ENCODE measurements around the gene ZKSCAN7.
"Not testable (repeated sequence)": the region's sequence is repeated elsewhere in the genome, so short reads cannot be mapped to it uniquely, and the experiment has no call there.

ZKSCAN7 gene

DNA sequence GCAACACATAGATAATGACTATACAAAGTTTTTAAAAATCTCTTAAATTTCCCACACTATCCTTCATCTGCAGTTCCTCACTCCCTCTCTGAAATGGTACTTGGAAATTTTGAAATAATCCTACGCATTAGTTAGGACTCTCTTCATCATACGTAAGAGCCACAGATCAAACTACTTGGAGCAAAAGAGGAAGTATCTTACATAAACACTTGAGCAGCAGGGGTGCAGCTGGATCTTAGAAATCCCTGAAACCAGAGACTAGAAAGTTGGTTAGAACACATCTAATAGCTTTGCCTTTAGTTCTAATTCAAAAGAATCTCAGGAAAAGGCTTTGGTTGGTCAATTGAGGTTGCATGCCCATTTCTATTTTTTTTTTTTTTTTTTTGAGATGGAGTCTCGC lies 38.8 kb upstream of the ZKSCAN7 start:
- H3K4me1 ChIP-seq (ENCODE audit: insufficient read depth, insufficient read length), result peaks cover 5% of the 10 kb centered on the region
- H3K9me3 ChIP-seq (ENCODE audit: insufficient read depth, low read length), result no peaks in the 10 kb centered on the region
- no peak overlapping the region for H3K4me3 ChIP-seq (ENCODE audit: insufficient read length, low read depth)
- H3K9ac ChIP-seq (ENCODE audit: insufficient read length, low read depth), result no peak overlapping the region
- DNase-seq (ENCODE audit: low read depth, low spot score), result no peak
- H3K36me3 ChIP-seq (ENCODE audit: insufficient read depth, insufficient read length, low read length), result no peaks in the 10 kb centered on the region
- TF ChIP-seq SUZ12 (IDR thresholded peaks at IDR 0.05; ENCODE audit: extremely low read depth, insufficient read depth, insufficient read length) (no peak), ZNF274 (IDR thresholded peaks at IDR 0.05; ENCODE audit: low read depth, low read length) (no peak), YY1 (IDR thresholded peaks at IDR 0.05; ENCODE audit: insufficient read depth, insufficient read length) (no peak)
- H3K27me3 ChIP-seq (ENCODE audit: insufficient read depth, insufficient read length), result no peaks in the 10 kb centered on the region

DNA sequence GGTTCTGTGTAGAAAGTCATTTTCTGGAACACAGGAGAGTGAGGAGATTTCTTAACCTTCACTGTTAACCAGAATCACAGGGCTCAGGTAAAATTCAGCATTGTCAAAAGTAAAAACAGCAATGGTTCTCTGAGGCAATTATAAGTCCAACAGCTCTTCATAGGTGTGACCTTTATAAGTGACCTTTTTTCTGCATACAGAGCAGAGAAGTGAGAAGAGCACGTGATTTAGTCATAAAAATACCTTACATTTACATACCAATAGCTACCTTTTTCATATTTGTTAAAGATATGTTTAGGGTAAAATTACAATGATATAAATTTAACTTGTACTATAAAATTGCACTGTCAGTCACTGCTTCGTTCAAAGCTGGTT lies 36.2 kb upstream of the ZKSCAN7 start:
- Histone ChIP-seq H3K27me3 (ENCODE audit: insufficient read depth, insufficient read length) (no peaks in the 10 kb centered on the region), H3K4me3 (ENCODE audit: insufficient read length, low read depth) (no peak overlapping the region), H3K36me3 (ENCODE audit: insufficient read depth, insufficient read length, low read length) (no peaks in the 10 kb centered on the region), H3K9me3 (ENCODE audit: insufficient read depth, low read length) (no peaks in the 10 kb centered on the region), H3K9ac (ENCODE audit: insufficient read length, low read depth) (no peak overlapping the region), H3K4me1 (ENCODE audit: insufficient read depth, insufficient read length) (no peaks in the 10 kb centered on the region)
- TF ChIP-seq ZNF274 (IDR thresholded peaks at IDR 0.05; ENCODE audit: low read depth, low read length) (no peak), SUZ12 (IDR thresholded peaks at IDR 0.05; ENCODE audit: extremely low read depth, insufficient read depth, insufficient read length) (no peak)
- DNase-seq (ENCODE audit: low read depth, low spot score), result no peak

DNA sequence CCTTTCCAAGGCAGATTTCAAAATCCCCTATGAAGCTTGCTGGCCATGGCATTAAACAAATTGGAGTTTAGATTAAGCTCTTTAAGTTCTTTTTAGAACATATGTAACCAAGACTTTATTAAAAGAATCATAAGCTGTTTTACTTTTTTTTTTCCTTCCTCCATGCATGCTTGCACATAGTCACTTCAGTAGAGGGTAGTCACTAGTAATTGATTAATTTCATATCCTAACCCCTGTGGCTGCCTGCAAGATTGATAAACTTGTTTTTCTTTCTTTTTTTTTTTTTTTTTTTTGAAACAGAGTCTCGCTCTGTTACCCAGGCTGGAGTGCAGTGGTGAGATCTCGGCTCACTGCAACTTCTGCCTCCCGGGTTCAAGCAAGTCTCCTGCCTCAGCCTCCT lies 33.3 kb upstream of the ZKSCAN7 start:
- no peak overlapping the region for H3K4me3 ChIP-seq (ENCODE audit: insufficient read length, low read depth)
- no peak overlapping the region for H3K9ac ChIP-seq (ENCODE audit: insufficient read length, low read depth)
- H3K27me3 ChIP-seq (ENCODE audit: insufficient read depth, insufficient read length), result no peaks in the 10 kb centered on the region
- H3K36me3 ChIP-seq (ENCODE audit: insufficient read depth, insufficient read length, low read length), result no peaks in the 10 kb centered on the region
- no peak for DNase-seq (ENCODE audit: low read depth, low spot score)
- no peaks in the 10 kb centered on the region for H3K4me1 ChIP-seq (ENCODE audit: insufficient read depth, insufficient read length)
- no peaks in the 10 kb centered on the region for H3K9me3 ChIP-seq (ENCODE audit: insufficient read depth, low read length)
- TF ChIP-seq YY1 (IDR thresholded peaks at IDR 0.05; ENCODE audit: insufficient read depth, insufficient read length), result no peak
- TF ChIP-seq ZNF274 (IDR thresholded peaks at IDR 0.05; ENCODE audit: low read depth, low read length), result no peak
- TF ChIP-seq SUZ12 (IDR thresholded peaks at IDR 0.05; ENCODE audit: extremely low read depth, insufficient read depth, insufficient read length), result no peak

DNA sequence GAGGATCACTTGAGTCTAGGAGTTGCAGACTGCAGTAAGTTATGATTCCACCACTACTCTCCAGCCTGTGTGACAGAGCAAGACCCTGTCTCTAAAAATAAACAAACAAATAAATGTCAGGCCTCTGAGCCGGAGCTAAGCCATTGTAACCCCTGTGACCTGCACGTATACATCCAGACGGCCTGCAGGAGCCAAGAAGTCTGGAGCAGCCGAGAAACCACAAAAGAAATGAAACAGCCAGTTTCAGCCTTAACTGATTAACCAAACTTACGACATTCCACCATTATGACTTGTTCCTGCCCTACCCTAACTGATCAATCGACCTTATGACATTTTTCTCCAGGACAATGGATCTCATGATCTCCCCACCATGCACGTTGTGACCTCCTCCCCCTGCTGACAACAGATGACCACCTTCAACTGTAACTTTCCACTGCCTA lies 32.5 kb upstream of the ZKSCAN7 start:
- H3K9me3 ChIP-seq (ENCODE audit: insufficient read depth, low read length), result no peaks in the 10 kb centered on the region
- DNase-seq (ENCODE audit: low read depth, low spot score), result no peak
- no peak overlapping the region for H3K9ac ChIP-seq (ENCODE audit: insufficient read length, low read depth)
- TF ChIP-seq SUZ12 (IDR thresholded peaks at IDR 0.05; ENCODE audit: extremely low read depth, insufficient read depth, insufficient read length) (no peak), ZNF274 (IDR thresholded peaks at IDR 0.05; ENCODE audit: low read depth, low read length) (no peak), YY1 (IDR thresholded peaks at IDR 0.05; ENCODE audit: insufficient read depth, insufficient read length) (no peak)
- no peaks in the 10 kb centered on the region for H3K36me3 ChIP-seq (ENCODE audit: insufficient read depth, insufficient read length, low read length)
- no peak overlapping the region for H3K4me3 ChIP-seq (ENCODE audit: insufficient read length, low read depth)
- H3K4me1 ChIP-seq (ENCODE audit: insufficient read depth, insufficient read length), result no peaks in the 10 kb centered on the region
- no peaks in the 10 kb centered on the region for H3K27me3 ChIP-seq (ENCODE audit: insufficient read depth, insufficient read length)

DNA sequence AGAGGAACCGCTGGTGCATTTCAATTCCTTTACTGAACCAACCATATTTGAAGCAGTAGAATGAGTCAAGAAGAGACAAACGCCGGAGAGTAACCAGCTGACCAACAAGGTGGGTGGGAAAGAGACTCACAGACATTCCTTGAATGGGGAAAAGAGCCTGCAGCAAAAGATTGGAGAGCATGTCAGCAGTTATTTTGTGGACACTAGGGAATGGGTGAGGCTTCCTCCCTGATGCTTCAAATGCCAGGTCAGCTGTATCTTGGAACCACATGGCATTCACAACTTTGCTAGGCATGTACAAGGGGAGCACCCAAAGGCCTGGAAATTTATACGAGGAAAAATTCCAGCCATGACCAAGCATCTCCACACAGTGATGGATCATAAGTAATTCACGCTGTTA lies 29.9 kb upstream of the ZKSCAN7 start:
- Histone ChIP-seq H3K4me1 (ENCODE audit: insufficient read depth, insufficient read length) (no peaks in the 10 kb centered on the region), H3K27me3 (ENCODE audit: insufficient read depth, insufficient read length) (peaks cover 2% of the 10 kb centered on the region), H3K9me3 (ENCODE audit: insufficient read depth, low read length) (no peaks in the 10 kb centered on the region), H3K9ac (ENCODE audit: insufficient read length, low read depth) (no peak overlapping the region), H3K4me3 (ENCODE audit: insufficient read length, low read depth) (no peak overlapping the region), H3K36me3 (ENCODE audit: insufficient read depth, insufficient read length, low read length) (no peaks in the 10 kb centered on the region)
- no peak for TF ChIP-seq ZNF274 (IDR thresholded peaks at IDR 0.05; ENCODE audit: low read depth, low read length)
- no peak for TF ChIP-seq YY1 (IDR thresholded peaks at IDR 0.05; ENCODE audit: insufficient read depth, insufficient read length)
- no peak for TF ChIP-seq SUZ12 (IDR thresholded peaks at IDR 0.05; ENCODE audit: extremely low read depth, insufficient read depth, insufficient read length)
- DNase-seq (ENCODE audit: low read depth, low spot score), result no peak

DNA sequence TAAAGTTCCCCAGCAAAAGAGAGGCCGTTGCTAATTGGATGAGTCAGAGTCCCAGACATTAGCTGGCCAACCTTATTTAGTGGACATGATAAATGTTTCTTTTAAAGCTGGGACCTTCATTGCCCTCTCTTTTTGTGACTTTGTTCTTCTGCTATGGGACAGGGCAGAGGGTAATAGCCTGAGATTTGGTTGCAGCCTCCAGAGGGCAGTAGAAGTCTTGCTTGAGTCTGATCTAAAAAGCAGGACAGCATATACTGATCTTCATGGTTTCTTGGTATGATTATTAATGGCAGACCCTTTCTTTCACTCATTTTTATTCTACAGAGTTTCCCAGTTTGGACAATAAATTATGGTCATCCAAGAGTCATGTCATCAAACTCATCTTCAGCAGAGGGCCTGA lies 25.1 kb upstream of the ZKSCAN7 start:
- no peak for DNase-seq (ENCODE audit: low read depth, low spot score)
- no peak overlapping the region for H3K4me3 ChIP-seq (ENCODE audit: insufficient read length, low read depth)
- no peak for TF ChIP-seq SUZ12 (IDR thresholded peaks at IDR 0.05; ENCODE audit: extremely low read depth, insufficient read depth, insufficient read length)
- TF ChIP-seq YY1 (IDR thresholded peaks at IDR 0.05; ENCODE audit: insufficient read depth, insufficient read length), result no peak
- TF ChIP-seq ZNF274 (IDR thresholded peaks at IDR 0.05; ENCODE audit: low read depth, low read length), result no peak
- peaks cover 2% of the 10 kb centered on the region for H3K27me3 ChIP-seq (ENCODE audit: insufficient read depth, insufficient read length)
- H3K36me3 ChIP-seq (ENCODE audit: insufficient read depth, insufficient read length, low read length), result no peaks in the 10 kb centered on the region
- no peaks in the 10 kb centered on the region for H3K4me1 ChIP-seq (ENCODE audit: insufficient read depth, insufficient read length)
- H3K9me3 ChIP-seq (ENCODE audit: insufficient read depth, low read length), result peaks cover 6% of the 10 kb centered on the region; the same call in 1 of the 2 replicates
- no peak overlapping the region for H3K9ac ChIP-seq (ENCODE audit: insufficient read length, low read depth)

DNA sequence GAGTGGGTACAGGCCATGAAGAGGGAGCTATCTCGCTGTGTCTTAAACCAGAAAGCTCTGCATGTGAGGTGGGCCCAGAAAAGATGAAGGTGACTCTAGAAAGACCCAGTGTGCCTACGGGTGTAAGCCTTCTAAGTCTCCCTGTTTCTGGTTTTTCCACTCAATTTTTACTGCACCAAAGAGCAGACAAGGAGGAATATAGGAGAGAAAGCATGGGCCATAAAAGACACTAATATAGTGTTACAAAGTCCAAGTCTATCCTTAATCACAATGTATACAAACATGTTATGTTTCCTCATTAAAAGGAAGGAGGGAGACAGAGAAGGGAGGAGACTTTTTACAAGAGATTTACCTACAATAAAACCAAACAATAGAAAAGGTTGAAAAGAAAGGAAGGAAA lies 24.1 kb upstream of the ZKSCAN7 start:
- Histone ChIP-seq H3K4me1 (ENCODE audit: insufficient read depth, insufficient read length) (no peaks in the 10 kb centered on the region), H3K4me3 (ENCODE audit: insufficient read length, low read depth) (no peak overlapping the region), H3K9ac (ENCODE audit: insufficient read length, low read depth) (no peak overlapping the region), H3K27me3 (ENCODE audit: insufficient read depth, insufficient read length) (peaks cover 2% of the 10 kb centered on the region), H3K36me3 (ENCODE audit: insufficient read depth, insufficient read length, low read length) (no peaks in the 10 kb centered on the region), H3K9me3 (ENCODE audit: insufficient read depth, low read length) (peaks cover 6% of the 10 kb centered on the region; the same call in 1 of the 2 replicates)
- DNase-seq (ENCODE audit: low read depth, low spot score), result no peak
- no peak for TF ChIP-seq SUZ12 (IDR thresholded peaks at IDR 0.05; ENCODE audit: extremely low read depth, insufficient read depth, insufficient read length)
- no peak for TF ChIP-seq ZNF274 (IDR thresholded peaks at IDR 0.05; ENCODE audit: low read depth, low read length)
- no peak for TF ChIP-seq YY1 (IDR thresholded peaks at IDR 0.05; ENCODE audit: insufficient read depth, insufficient read length)

DNA sequence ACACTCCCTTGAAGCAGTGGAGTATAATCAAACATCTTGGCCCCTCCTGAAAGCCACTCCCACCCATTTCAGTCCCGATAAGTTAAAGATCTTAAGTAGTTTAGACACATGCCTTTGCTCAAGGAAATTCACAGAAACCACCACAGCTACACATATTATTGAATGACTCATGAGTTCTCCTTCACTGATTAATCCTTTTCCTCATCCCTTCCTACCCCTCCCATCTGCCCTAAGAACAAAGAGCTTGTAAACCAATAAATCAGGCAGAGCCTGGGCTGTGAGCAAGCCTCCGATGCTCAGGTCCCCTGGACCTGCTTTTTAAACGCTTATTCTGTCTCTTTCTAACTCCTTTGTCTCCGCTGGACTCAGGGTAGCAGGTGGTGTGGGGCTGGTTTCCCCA lies 20.3 kb upstream of the ZKSCAN7 start:
- H3K36me3 ChIP-seq (ENCODE audit: insufficient read depth, insufficient read length, low read length); DNase-seq (ENCODE audit: low read depth, low spot score); H3K9ac ChIP-seq (ENCODE audit: insufficient read length, low read depth); H3K27me3 ChIP-seq (ENCODE audit: insufficient read depth, insufficient read length); H3K9me3 ChIP-seq (ENCODE audit: insufficient read depth, low read length); H3K4me3 ChIP-seq (ENCODE audit: insufficient read length, low read depth); H3K4me1 ChIP-seq (ENCODE audit: insufficient read depth, insufficient read length): not testable (repeated sequence)

Measured in NT2/D1 (cell line).